GM18909 (cell line): Measurements from ENCODE around the gene SPANXA1.
"Not testable (repeated sequence)": the region's sequence is repeated elsewhere in the genome, so short reads cannot be mapped to it uniquely, and the experiment has no call there.

Experiments
- ATAC-seq: cut with Tn5 transposase; IDR thresholded peaks from one replicate; pipeline ENCODE4 v1.9.1; 2021; ENCODE audit warnings: mild to moderate bottlenecking; ENCODE audit not compliant: unreplicated experiment, poor library complexity

SPANXA1 gene, protein sequence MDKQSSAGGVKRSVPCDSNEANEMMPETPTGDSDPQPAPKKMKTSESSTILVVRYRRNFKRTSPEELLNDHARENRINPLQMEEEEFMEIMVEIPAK

DNA sequence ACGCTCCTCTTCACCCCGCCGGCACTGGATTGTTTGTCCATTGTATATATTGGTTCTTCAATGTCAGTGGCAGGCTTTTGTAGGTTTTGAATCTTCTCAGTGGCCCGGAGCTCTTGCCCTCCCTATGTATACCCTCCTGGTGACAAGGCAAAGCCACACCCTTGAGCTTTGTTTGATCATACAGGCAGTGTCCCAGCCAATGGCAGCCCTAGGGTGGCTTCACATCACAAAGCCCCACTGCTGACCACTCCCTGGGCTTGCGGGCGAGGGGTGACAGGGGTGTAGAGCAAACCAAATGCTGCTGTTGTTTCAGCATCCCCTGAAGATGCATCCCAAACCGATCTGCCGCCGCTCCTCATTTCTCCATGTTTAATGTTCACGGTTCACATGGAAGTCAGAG lies at the start of gene SPANXA1:
Gene SPANXA1 (minus strand): TSS at position 101 of the 400 bp plus-strand sequence. CDS start 60 bp downstream, at position 41.
- ATAC-seq = not testable (repeated sequence)

DNA sequence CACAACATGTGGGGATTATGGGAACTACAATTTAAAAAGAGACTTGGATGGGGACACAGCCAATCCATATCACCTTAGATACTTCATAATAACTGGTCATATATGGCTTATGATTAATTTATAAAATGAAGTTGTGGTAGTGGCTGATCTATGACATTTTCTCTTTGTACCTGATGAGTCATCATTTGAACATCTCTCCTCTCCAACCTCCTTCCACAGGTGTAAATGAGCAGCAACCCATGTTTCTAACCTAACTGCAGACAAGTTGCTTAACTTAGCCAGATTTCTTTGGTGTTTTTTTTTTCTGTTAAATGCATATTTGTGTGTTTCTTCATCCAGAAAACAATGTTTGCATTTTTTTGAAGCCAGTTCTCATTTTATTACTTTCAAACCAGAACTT lies 47.6 kb upstream of the SPANXA1 start:
- no peak for ATAC-seq

DNA sequence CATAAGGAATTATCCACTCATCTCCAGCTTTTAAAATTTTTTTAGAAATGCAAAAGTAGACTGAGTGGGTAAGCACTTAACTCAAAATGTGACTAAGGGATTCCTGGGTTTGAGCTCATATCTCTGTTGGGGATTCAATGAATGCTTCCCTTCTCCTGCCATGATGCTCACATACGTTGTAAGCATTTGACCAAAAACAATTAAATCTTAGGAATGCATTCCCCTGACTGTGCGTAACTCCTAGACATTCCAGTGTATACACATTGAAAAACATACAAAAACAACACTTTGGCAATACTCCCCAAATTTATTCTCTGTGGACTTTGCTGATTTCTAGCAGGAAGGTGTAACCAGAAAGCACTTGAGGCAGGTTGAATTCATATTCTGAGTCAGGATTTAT lies 34.8 kb upstream of the SPANXA1 start:
- no peak for ATAC-seq

DNA sequence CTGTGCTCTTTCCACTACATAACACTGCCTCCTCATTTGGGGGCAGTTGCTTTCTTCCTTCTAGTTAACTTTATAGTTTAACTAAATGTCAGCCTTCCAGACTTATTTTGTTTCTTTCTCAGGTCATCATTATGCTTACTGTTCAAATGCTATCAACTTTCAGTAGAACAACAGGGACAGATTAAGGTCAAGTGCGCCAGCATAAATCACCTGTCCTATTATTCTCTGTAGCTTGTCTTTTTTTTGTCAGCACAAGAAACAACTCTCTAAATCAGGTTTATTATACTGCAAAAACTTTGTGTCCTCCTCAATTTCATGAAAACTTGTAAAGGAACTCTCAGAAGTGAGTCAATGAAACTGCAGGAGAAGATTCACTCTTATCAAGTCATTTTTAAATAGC lies 24.6 kb upstream of the SPANXA1 start:
- no peak for ATAC-seq

DNA sequence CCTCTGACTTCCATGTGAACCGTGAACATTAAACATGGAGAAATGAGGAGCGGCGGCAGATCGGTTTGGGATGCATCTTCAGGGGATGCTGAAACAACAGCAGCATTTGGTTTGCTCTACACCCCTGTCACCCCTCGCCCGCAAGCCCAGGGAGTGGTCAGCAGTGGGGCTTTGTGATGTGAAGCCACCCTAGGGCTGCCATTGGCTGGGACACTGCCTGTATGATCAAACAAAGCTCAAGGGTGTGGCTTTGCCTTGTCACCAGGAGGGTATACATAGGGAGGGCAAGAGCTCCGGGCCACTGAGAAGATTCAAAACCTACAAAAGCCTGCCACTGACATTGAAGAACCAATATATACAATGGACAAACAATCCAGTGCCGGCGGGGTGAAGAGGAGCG lies 4.9 kb upstream of the SPANXA1 start, which contains the start of gene SPANXA2:
Gene SPANXA2 (plus strand): TSS at position 301 of the 400 bp plus-strand sequence. CDS start 60 bp downstream, at position 361.
- ATAC-seq = not testable (repeated sequence)

DNA sequence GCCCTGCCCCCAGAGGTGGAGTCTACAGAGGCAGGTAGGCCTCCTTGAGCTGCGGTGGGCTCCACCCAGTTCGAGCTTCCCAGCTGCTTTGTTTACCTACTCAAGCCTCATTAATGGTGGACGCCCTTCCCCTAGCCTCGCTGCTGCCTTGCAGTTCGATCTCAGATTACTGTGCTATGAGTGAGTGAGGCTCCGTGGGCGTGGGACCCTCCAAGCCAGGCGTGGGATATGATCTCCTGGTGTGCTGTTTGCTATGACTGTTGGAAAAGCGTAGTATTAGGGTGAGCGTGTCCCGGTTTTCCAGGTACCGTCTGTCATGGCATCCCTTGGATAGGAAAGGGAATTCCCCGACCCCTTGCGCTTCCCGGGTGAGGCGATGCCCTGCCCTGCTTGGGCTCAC lies 42.0 kb downstream of the SPANXA1 start:
- not testable (repeated sequence) for ATAC-seq
